Activated effector memory CD4-positive, alpha-beta T cell treated with Interleukin-2 at 50 U/mL for 16 hours (primary cell): ENCODE data around the gene AKAP12.

Source experiments
- DNase-seq: peaks from one replicate; pipeline ENCODE4 v3.0.0-alpha.2; 2020

Gene AKAP12

DNA sequence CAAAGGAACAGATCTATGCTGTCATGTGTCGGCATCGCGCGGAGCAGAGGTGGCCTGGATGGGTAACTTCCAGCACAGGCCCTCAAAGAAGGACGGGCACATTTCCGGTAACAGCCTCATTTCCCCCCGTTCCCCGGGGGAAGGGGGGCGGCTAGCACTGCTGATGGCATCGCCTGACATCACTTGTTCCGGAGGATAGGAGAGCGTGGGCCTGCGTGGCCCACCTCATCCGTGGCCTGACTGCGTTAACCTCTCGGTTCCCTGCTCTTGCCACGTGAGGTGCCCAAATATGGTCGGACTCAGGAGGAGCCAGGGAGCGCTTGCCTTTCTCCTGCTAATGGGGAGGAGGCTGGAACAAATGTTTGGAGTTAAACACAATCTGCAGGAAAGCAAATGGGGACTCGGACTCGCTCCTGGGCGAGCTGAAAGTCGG is at the start of gene AKAP12:
Gene AKAP12 (plus strand): TSS at position 365 of the 433 bp plus-strand sequence. CDS start 596 bp downstream, outside the sequence.
- no peak for DNase-seq

DNA sequence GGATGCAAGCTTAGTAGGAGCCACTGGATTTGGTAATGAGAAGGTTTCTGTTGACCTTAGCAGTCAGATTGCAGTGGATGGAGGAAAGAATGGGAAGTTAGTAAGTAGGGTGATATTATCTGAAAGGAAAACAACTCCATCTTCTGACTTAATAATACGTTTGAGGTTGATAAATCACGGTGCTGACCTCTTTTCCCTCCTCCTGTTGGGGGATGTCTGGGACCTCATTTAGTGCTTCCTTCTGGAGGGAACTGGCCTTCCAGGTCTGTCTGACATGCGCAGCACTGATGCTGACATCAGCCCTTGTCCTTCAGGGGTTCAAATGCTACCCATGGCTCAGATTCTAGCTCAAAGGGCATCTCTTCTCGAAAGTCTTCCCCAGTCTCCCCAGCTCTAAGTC is 48.2 kb upstream of the AKAP12 start:
- DNase-seq = no peak

- no peak for DNase-seq
Observed at GRCh38 chr6:151196555-151196954, 43.2 kb upstream of the AKAP12 start.

DNA sequence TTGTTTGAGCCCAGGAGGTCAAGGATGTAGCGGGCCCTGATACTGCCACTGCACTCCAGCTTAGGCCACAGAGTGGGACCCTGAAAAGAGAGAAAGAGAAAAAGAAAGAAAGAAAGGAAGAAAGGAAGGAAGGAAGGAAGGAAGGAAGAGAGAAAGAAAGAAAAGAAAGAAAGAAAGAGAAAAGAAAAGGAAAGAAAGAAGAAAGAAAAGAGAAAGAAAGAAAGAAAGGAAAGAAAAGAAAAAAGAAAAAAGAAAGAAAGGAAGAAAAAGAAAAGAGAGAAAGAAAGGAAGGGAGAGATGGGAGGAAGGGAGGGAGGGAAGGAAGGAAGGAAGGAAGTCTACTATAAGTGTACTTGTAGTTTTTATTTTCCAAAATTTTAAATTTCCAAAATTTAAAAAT is 42.2 kb upstream of the AKAP12 start:
- DNase-seq = no peak

GRCh38 chr6:151199991-151200390 is 39.8 kb upstream of the AKAP12 start:
- DNase-seq = no peak

GRCh38 chr6:151205721-151206600 is 33.8 kb upstream of the AKAP12 start:
- DNase-seq = no peak

- no peak for DNase-seq
Observed at GRCh38 chr6:151207674-151208073, 32.1 kb upstream of the AKAP12 start.

- DNase-seq = no peak
Observed at GRCh38 chr6:151209071-151209831, 30.5 kb upstream of the AKAP12 start.

DNA sequence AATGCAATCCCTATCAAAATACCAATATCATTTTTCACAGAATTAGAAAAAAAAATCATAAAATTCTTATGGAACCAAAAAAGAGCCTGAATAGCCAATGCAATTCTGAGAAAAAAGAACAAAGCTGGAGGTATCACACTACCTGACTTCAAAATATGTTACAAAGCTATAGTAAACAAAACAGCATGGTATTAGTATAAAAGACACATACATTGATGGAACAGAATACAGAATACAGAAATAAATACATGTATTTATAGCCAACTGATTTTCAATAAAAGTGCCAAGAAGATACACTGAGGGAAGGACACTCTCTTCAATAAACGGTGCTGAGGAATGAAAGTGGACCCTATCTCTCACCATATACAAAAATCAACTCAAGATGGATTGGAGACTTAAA is 28.7 kb upstream of the AKAP12 start:
- no peak for DNase-seq

GRCh38 chr6:151213352-151213751 is 26.4 kb upstream of the AKAP12 start:
- no peak for DNase-seq

DNA sequence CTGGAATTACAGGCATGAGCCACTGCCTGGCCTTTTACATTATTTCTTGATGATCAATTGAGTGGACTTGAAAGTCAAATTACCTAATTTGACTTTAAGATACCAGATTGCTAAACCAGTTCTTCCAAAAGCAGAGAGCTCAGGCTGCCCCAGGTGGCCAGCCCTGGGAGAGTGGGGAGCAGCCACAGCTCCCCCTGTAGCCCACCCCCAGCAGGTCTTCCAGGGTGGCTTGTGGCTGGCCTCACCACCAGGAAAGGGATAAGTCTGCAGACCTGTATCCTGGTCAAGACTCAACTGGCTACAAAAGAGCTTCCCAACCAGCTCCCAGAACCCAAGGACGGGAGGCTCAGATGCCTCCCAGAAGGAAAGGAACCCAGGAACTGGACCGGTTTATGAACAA is 23.8 kb upstream of the AKAP12 start:
- no peak for DNase-seq

GRCh38 chr6:151216804-151217203 is 23.0 kb upstream of the AKAP12 start:
- no peak for DNase-seq

GRCh38 chr6:151219192-151219591 is 20.6 kb upstream of the AKAP12 start:
- DNase-seq = no peak

DNA sequence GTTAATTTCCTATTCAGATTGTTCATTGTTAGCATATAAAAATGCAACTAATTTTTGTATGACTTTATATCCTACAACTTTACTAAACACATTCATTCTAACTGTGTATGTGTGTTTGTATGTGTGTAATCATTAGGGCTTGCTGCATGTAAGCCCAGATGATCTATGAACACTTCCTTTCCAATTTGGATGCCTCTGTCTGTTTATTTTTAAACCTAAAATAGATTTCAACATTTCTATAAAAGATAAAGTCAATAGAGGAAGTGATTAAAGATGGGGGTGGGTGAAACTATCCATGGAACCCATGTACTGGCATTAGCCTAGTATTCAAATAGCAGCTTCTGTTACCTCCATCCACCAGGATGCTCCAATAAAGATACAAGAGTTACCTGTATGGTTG is 15.7 kb upstream of the AKAP12 start:
- DNase-seq = no peak

DNA sequence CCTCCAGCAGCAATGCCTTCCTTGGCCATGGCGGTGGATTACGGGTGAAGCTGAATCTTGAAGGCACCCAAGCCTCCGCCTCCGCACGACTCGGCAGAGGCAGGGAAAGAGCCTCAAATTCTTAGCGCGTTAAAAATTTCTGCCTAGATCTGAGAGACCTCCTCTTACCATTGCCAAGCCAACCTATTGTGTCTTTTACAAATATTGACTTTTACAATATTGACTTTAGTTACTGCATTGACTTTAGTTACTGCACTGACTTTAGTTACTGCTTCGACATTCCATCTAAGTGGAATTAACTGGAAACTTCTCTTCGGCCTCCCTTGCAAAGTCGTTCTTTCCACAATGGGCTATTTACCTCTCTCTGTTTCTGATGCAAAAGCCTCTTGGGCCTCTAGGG is 13.8 kb upstream of the AKAP12 start:
- no peak for DNase-seq

DNA sequence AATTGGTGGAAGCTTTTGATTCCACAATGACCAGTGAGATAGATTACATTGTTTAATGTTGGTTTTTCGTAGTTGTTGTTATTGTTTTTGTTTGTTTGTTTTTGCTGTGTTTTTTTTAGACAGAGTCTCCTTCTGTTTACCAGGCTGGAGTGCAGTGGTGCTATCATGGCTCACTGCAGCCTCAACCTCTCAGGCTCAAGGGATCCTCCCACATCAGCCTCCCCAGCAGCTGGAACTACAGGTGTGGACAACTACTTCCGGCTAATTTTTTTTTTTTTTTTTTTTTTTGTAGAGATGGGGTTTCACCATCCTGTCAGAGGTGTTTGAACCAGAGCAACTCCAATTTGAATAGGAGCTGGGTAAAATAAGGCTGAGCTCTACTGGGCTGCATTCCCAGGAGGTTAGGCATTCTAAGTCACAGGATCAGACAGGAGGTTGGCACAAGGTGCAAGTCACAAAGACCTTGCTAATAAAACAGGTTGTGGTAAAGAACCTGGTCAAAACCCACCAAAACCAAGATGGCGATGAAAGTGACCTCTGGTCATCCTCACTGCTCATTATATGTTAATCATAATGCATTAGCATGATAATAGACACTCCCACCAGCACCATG is 10.9 kb upstream of the AKAP12 start:
- no peak for DNase-seq

GRCh38 chr6:151229401-151230276 is 10.1 kb upstream of the AKAP12 start:
- no peak for DNase-seq

GRCh38 chr6:151230277-151230577 is 9.5 kb upstream of the AKAP12 start:
- DNase-seq = no peak

DNA sequence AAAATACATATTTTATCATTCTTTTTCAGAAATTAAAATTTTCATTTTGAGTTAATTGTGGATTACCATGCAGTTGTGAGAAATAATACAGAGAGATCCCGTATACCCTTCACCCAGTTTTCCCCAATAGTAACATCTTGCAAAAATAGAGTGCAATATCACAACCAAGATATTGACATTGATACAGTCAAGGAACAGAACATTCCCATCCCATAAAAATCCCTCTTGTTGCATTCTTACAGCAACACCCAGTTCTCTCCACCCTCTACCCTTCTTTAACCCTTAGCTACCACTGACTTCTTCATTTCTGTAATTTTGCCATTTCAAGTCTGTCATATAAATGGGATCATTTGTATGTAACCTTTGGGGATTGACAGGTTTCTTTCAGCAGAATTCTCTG is 6.9 kb upstream of the AKAP12 start:
- DNase-seq = no peak

- DNase-seq = no peak
Observed at GRCh38 chr6:151233731-151234130, 6.0 kb upstream of the AKAP12 start.

GRCh38 chr6:151236668-151237401 is 2.9 kb upstream of the AKAP12 start:
- no peak for DNase-seq

GRCh38 chr6:151240036-151240685 is 394 bp downstream of the AKAP12 start:
- DNase-seq = no peak
